Heart left ventricle (tissue), 16 donors: ENCODE measurements around the gene SETBP1. TPM values are rescaled to one million over a fixed set of nuclear protein-coding genes. Genes with fewer than 3 reads are reported as not detected.

Experiments
- ATAC-seq, 4 donors: fragments of 200-7000 bp; cut with Tn5 transposase; one replicate each; pipeline ENCODE4 v1.9.1; 2020 to 2022; ENCODE audit warnings: moderate library complexity in 4 of 4, mild to moderate bottlenecking in 3 of 4, moderate number of reproducible peaks in 1 of 4
- DNase-seq, 5 donors: peaks; one replicate each; pipeline ENCODE4 v3.0.0-alpha.2; 2020
- H3K27ac ChIP-seq, 12 donors: fragments of 200-600 bp; sonication (generic) in 4 of 12; one replicate each; pipeline versions ENCODE4 v1.5.0 to v1.8.0; 2016 to 2022; ENCODE audit warnings: mild to moderate bottlenecking in 2 of 12
- H3K27me3 ChIP-seq, 9 donors: fragments of 200-600 bp; sonication (generic) in 2 of 9; one replicate each; pipeline versions ENCODE4 v1.5.1 to v1.8.0; 2016 to 2022; ENCODE audit warnings: mild to moderate bottlenecking in 3 of 9
- H3K36me3 ChIP-seq, 9 donors: fragments of 200-600 bp; sonication (generic) in 2 of 9; one replicate each; pipeline versions ENCODE4 v1.5.0 to v1.8.0; 2018 to 2022; ENCODE audit warnings: mild to moderate bottlenecking in 2 of 9
- H3K4me1 ChIP-seq, 12 donors: fragments of 200-600 bp; sonication (generic) in 4 of 12; one replicate each; pipeline versions ENCODE4 v1.5.0 to v1.8.0; 2016 to 2022; ENCODE audit warnings: mild to moderate bottlenecking in 3 of 12
- H3K4me3 ChIP-seq, 12 donors: fragments of 200-600 bp; sonication (generic) in 4 of 12; one replicate each; pipeline versions ENCODE4 v1.5.0 to v1.8.0; 2017 to 2022; ENCODE audit warnings: mild to moderate bottlenecking in 9 of 12, moderate library complexity in 4 of 12
- H3K9me3 ChIP-seq, 12 donors: fragments of 200-600 bp; sonication (generic) in 4 of 12; one replicate each; pipeline versions ENCODE4 v1.5.0 to v1.8.0; 2016 to 2022; ENCODE audit warnings: mild to moderate bottlenecking in 1 of 12
- POLR2A ChIP-seq, 2 donors: fragments of 450-650 bp; IDR thresholded peaks; one replicate each; pipeline ENCODE4 v1.6.1; 2017; ENCODE audit warnings: antibody characterized with exemption in 2 of 2, mild to moderate bottlenecking in 2 of 2, moderate library complexity in 2 of 2
- WGBS, 4 donors: extraction: QIAGEN DNeasy Blood & Tissue Kit in 2 of 4; methylation state at CpG; one replicate each; pipeline versions ENCODE4 v1.1.5 to v1.1.7; 2013 to 2018; 5-methylcytosine and 5-hydroxymethylcytosine counted together
- intact Hi-C, 10 donors: fragments of 100-400 bp; cut with DNase I; formaldehyde crosslinking; loops; one replicate each; pipeline versions ENCODE4 v1.11.1 to v1.14.2; 2022
- polyA plus RNA-seq, 2 donors: library from polyadenylated mRNA; stranded (reverse); fragments of 200-250 nt; gene quantifications; one replicate each; pipeline ENCODE4 v1.2.3, GENCODE V29; 2013
- total RNA-seq, 9 donors: library from RNA; depleted of rRNA in 2 of 9; stranded (reverse); fragments of >200 nt in 2 of 9; fragmentation: NEBNext Ultra II Directional in 3 of 9; extraction: Animal tissue kit (Norgen Biotek cat#: 25700) in 3 of 9; gene quantifications; one replicate each; pipeline versions ENCODE4 v1.1.0 to v1.2.4, GENCODE V29; 2016 to 2023
- TF ChIP-seq, protein P1 (sequence below), 12 donors: fragments of 200-600 bp; sonication (generic) in 4 of 12; IDR thresholded peaks; one replicate each; pipeline versions ENCODE4 v1.5.0 to v1.8.0; 2018 to 2022; ENCODE audit warnings: antibody characterized with exemption in 12 of 12, mild to moderate bottlenecking in 5 of 12
- donor health status: ischemic (EF 13 %, LVEDD 7.1; RV severe dilation, severe dysfunction).
- donor health status: healthy with polysubstance abuse.
- donor health status: DM: no; HTN: yes; CAD: no.
- donor health status: DM: no; HTN: no; CAD: no.
- donor health status: ischemic (EF 25% LVEDD 6.9; RV normal size, moderate dysfunction).
- donor health status: ischemic (EF 25% LVEDD 5.7; RV mildly dilated, moderate dysfunction).
- donor health status: healthy.
- donor health status: DM: yes; HTN: yes; CAD: no.
- donor health status: ischemic (EF 35%, LVEDD 5.7; RV mildly dilated, moderate dysfunction).
- donor health status: nonischemic (EF 11% LVEDD 7.7; RV severe dilation, severe dysfunction).
- donor health status: DM: yes; HTN: yes; CAD: no.
- donor health status: PGD.
- donor health status: ischemic (EF 29% LVEDD 5.4; RV normal size, mild dysfunction).
- donor health status: nonischemic (EF 23%, LVEDD 6.1; RV moderate dilation, normal function).

The SETBP1 gene
- total and polyA plus RNA-seq, 11 donors, result 1.2 to 10.6 (median 5.5) TPM

DNA sequence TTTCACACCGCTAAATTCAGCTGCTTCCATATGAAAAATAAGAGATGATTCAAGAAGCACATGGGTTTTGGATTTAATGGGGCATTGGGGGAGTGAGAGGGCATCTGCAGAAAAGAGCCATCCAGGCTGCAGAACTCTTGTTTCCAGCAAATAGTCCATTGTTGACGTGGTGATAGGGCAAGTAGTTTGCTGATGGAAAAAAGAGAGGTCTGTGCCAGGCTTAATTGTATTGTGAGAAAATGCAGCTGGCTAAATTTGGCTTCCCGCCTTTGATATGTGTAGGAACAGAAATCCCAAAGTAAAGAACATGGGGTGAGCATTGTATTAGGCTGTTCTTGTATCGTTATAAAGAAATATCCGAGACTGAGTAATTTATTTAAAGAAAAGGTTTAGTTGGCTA lies 199.5 kb downstream of the SETBP1 start:
- Histone ChIP-seq H3K36me3 (no peaks in the 10 kb centered on the region), H3K27ac (no peak overlapping the region), H3K27me3 (peaks cover 0 to under 1% (median 0%) of the 10 kb centered on the region in 9 donors), H3K4me3 (no peak overlapping the region), H3K9me3 (no peaks in the 10 kb centered on the region), H3K4me1 (peaks cover 0 to 44% (median 6%) of the 10 kb centered on the region in 12 donors)
- ATAC-seq, result peak in 1 of 4 donors; percentile 32
- no peak for TF ChIP-seq POLR2A (IDR thresholded peaks at IDR 0.05)
- TF ChIP-seq, protein P1, sequence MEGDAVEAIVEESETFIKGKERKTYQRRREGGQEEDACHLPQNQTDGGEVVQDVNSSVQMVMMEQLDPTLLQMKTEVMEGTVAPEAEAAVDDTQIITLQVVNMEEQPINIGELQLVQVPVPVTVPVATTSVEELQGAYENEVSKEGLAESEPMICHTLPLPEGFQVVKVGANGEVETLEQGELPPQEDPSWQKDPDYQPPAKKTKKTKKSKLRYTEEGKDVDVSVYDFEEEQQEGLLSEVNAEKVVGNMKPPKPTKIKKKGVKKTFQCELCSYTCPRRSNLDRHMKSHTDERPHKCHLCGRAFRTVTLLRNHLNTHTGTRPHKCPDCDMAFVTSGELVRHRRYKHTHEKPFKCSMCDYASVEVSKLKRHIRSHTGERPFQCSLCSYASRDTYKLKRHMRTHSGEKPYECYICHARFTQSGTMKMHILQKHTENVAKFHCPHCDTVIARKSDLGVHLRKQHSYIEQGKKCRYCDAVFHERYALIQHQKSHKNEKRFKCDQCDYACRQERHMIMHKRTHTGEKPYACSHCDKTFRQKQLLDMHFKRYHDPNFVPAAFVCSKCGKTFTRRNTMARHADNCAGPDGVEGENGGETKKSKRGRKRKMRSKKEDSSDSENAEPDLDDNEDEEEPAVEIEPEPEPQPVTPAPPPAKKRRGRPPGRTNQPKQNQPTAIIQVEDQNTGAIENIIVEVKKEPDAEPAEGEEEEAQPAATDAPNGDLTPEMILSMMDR (IDR thresholded peaks at IDR 0.05), result no peak
- intact Hi-C loops, result loop anchor here in 2 of 10 donors (10.0 kb wide), 2 partner anchors 85 to 555 kb away; no protein-coding TSS in a partner anchor
- DNase-seq, result no peak
- WGBS, 4 donors, result 65 to 78% (median 73%) methylated on average over 5 of the region's 5 CpGs

GRCh38 chr18:44881461-44882162 lies 200.9 kb downstream of the SETBP1 start:
- TF ChIP-seq POLR2A (IDR thresholded peaks at IDR 0.05), result no peak
- TF ChIP-seq, protein P1 (IDR thresholded peaks at IDR 0.05), result no peak
- intact Hi-C loops, result loop anchor here in 2 of 10 donors (10.0 kb wide), 2 partner anchors 87 to 557 kb away; no protein-coding TSS in a partner anchor
- H3K27me3 ChIP-seq, result peaks cover 0 to 3% (median 0%) of the 10 kb centered on the region in 9 donors
- no peak overlapping the region for H3K4me3 ChIP-seq
- 61 to 73% (median 67%) methylated on average over 9 of the region's 9 CpGs for WGBS, 4 donors
- H3K27ac ChIP-seq, result no peak overlapping the region
- H3K9me3 ChIP-seq, result no peaks in the 10 kb centered on the region
- no peak for DNase-seq
- peaks cover 0 to 44% (median 7%) of the 10 kb centered on the region in 12 donors for H3K4me1 ChIP-seq
- H3K36me3 ChIP-seq, result no peaks in the 10 kb centered on the region
- ATAC-seq, result no peak

- intact Hi-C loops, result loop anchor here in 2 of 10 donors (10.0 kb wide), 2 partner anchors 88 to 558 kb away; no protein-coding TSS in a partner anchor
- peak in 4 of 5 donors; percentile 36 to 66 (median 46) for DNase-seq
These were observed 201.6 kb downstream of the SETBP1 start for GRCh38 chr18:44882163-44882868.

More at GRCh38 chr18:44882163-44882868, 201.6 kb downstream of the SETBP1 start:
- TF ChIP-seq, protein P1 (IDR thresholded peaks at IDR 0.05), result no peak
- TF ChIP-seq POLR2A (IDR thresholded peaks at IDR 0.05), result no peak
- peak; percentile 75 to 96 (median 94) for ATAC-seq
- Histone ChIP-seq H3K27me3 (peaks cover 0 to 3% (median 0%) of the 10 kb centered on the region in 9 donors), H3K4me3 (no peak overlapping the region), H3K4me1 (peaks cover 0 to 51% (median 11%) of the 10 kb centered on the region in 12 donors), H3K27ac (no peak overlapping the region), H3K9me3 (no peaks in the 10 kb centered on the region), H3K36me3 (no peaks in the 10 kb centered on the region)
- 49 to 71% (median 56%) methylated on average over 6 of the region's 6 CpGs for WGBS, 4 donors
